ENCODE results near the gene GDF10.

GDF10 gene

DNA sequence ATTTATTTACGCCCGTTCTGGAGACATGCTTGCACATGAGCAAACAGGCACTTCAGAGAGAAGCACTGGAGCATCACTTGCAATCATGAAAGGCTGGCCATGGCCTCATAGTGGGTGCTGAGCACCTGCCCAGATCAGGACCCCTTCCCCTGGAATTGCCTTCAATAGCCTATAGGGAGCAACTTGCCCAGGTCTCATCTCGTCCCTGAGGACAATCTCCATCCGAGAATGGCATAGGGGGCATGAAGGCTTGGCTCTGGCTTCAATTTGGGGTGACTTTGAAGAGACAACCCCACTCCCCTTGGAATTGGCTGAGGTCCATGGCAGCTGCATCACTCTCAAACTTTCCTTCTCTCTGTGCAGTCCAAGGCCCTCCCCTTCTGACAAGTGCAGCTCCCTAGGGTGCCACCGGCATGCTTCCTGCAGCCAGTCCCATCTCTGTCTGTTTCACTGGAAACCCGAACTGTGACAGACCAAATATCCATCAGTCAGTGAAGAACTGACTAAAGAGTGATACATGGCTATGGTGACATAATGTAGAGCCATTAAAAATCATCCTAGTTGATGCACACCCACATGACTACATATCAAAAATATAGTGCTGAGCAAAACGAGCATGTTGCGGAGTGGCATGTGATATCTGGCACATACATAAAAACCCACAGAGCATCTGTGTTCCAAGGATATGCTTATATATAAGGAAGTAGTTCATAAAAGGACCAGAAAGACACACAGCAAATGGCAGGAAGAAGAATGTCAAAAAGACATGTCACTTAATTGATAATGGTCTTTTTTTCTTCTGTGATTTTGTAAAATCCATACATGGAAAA lies 34.7 kb downstream of the GDF10 start:
- DNase-seq (ENCODE audit: low spot score): no peak

DNA sequence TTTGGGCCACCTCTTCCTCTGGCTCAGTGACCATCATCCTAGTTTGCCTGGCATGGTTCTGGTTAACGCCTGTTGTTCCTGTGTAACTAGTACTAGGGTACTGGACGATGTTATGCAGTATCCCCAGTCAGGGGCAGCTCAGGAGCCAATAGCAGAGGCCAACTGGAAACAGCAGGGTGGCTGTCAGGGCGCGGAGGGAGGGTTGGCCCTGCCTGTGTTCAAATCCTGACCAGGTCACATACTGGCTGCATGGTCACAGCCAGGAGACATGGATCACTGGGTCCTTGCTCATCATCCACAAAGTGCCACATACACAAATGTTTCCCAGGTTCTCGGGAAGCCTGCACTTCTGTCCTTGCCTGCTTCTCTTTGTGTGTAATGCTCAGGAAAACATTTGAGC lies 35.9 kb downstream of the GDF10 start:
- DNase-seq (ENCODE audit: low spot score): no peak

DNA sequence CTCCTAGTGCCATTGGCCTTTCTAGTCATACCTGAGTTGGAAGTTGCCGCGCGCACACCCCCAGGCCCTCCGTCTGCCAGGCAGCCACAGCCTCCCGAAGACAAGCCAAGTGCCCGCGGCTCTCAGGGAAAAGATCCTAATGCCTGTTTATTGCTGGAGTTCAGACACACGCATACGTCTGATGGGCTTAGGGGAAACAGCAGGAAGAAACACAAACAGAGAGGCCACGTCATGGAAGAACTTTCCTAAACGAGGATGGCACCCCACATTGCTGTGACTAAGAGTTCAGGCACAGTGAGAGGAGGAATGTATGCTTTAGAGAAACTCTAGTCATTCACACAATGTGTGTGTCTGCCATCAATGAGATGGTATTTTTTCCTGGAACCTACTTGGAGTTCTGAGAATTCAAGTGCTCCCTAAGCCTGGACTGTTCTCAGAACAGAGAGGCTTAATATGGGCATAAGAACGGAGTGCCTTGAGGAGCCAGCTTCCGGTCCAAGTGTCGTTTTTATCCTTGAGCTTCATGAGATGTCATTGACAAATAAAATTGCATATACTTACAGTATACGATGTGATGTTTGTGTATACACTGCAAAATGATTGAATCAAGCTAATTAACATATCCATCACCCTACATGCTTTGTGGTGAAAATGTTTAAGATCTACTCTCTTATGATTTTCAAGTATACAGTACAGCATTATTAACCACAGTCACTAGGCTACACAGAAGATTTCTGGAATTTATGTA lies 36.6 kb downstream of the GDF10 start:
- no peak for DNase-seq (ENCODE audit: low spot score)

DNA sequence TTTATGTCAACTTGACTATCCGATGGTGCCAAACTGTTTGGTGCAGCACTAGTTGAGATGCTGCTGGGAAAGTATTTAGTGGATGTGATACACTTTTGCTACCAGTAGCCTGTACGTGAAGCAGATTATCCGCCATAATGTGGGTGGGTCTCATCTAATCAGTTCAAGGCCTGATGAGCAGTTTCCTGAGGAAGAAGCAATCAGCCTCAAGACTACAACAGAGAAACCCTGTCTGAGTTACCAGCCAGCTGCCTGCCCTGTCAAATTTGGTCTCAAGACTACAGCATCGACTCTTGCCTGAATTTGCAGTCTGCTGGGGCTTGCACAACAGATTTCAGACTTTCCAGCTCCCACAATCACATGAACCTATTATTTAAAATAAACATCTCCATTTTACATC lies 37.3 kb downstream of the GDF10 start:
- DNase-seq (ENCODE audit: low spot score): no peak

DNA sequence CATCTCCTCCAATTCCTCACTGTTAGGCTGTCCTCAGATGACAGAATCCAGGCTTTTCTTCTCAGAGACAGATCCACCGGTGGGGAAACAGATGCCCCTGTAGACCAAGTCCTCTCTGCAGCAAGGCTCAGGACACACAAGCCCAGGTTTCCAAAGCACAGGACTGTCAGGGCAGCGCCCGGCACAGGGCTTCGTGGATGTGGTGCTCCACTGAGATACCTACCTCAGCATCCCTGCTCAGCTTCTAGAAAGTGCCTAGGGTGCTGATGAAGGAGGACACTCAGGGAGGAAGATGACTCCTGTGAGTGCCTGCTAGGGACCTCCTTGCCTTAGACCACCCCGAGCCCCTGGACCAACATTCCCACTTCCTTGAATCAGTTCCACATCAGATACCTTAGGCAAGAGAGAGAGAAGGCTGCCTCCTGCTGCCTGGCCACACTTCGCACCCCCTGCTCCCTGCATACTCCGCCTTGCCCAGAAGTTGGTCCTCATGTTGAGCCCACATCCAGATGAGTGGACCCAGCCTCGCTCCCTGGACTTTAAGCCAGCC lies 39.3 kb downstream of the GDF10 start:
- no peak for DNase-seq (ENCODE audit: low spot score)

DNA sequence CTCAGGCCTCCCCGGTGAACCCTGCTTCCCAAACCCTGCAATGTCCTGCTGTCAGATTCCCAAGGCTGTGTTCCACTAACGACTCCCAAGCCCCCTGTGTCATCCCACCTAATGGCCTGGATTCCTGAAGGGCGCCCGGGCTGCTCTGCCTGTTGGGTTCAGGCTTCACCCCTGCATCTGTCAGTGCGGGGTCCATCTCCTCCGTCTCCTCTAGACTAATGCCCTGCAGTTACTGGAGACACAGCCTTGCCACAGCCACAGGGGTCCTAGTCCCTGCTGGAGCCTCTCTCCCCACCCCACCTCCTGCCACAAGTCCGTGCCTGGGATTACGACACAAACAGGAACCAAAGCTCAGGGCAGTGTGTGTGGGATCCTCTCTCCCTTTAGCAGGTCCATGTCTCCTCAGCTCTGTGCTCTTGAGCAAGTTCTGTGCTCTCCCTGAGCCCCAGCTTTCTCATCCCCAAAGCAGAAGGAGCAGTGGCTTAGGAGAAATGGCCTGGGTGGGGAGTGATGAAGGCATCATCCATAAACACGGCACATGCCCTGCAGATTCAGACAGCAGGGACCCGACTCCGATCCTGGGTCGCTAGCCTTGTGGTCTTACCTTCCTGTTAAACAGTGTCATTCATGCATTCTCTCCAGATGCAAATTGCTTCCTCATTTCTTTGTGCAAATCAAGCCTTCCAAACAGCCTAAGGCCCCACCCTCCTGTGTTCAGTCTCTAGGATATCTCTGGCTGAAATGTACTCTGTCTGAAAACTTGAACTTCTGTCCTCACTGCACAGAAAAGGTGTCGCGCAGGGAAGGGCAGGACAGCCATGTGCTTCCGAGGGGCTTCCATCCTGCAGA lies 40.0 kb downstream of the GDF10 start:
- DNase-seq (ENCODE audit: low spot score): no peak

DNA sequence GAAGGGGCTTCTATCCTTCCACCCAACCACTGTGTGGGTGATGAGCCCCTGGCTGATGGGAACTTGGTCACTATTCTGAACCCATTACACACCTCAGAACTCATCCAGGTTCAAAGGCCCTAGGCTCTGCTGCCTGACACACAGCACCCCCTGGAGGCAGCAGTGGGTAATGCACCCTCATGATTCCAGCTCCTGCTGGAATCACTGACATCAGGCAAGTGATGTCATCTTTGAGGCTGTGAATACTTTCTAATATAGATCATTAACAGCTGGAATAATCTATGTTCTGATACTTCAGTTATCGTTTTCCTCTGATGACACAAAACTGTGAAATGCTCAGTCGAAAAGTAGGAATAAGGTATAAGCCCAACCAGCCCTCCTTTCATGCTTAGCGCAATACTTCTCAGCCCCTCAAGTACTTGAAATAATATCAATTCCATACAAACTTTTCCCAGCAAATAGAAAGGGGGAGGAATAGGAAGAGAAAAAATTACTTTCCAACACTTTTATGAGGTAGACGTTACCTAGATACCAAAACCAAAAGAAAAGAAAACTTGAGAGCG lies 40.7 kb downstream of the GDF10 start:
- DNase-seq (ENCODE audit: low spot score): peak; percentile 72

DNA sequence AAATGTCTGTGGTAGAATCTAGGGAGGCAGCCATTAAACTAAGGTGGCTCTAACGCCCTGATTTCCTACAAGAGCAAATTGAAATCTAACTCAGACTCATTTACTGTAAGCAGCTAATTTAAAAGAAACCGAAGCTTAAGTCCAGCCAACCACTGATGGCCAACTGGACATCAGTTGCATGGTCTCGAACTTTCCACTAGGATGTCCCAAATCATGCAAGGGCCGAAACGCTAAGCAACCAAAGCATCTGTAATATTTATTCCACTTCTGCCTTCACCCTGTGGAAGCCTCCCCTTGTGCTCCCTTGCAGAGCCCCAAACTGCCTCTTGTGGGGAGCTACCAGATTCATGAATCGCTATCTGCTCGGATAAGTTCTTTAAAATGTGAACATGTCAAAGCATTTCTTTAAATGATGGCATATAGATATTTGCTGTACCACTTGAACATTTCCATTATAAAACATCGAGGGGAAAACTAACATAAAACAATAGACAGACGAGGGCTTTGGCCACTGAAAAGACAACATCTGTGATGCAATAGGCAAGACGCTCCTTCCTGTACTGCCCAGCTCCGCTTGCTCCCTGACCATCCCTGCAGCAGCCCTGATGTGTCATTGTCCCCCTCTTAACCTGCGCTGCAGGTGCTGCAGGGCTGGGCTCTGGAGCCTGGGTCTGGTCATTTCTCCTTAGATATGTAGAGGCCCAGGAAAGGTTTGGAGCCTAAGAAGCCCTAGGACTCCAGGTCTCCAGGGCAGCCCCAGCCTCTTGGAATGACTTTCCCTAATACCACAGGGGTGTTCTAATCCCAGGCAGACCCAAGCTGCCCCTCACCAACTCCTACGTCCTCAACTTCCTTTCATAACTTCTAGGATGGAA lies 45.2 kb downstream of the GDF10 start:
- DNase-seq (ENCODE audit: low spot score): no peak

DNA sequence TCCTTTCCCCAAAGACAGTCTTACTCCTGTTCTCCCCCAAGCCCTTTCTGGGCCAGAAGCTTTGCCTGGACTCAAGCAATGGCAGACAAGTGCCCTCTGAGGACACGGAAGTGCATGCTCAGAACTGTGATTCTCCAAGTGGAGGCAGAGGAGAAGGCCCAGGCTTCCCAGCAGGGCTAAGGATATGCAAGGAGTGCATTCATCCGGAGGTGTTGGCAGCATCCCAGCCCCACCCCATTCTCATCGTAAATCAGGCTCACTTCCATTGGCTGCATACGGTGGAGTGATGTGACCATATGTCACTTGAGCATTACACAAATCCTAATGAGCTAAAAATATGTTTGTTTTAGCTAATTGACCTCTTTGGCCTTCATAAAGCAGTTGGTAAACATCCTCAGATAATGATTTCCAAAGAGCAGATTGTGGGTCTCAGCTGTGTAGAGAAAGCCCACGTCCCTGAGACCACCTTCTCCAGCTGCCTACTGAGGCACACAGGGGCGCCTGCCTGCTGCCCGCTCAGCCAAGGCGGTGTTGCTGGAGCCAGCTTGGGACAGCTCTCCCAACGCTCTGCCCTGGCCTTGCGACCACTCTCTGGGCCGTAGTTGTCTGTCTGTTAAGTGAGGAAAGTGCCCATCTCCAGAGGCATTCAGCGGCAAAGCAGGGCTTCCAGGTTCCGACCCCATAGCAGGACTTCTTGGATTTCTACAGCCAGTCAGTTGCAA lies 46.7 kb downstream of the GDF10 start:
- no peak for DNase-seq (ENCODE audit: low spot score)

DNA sequence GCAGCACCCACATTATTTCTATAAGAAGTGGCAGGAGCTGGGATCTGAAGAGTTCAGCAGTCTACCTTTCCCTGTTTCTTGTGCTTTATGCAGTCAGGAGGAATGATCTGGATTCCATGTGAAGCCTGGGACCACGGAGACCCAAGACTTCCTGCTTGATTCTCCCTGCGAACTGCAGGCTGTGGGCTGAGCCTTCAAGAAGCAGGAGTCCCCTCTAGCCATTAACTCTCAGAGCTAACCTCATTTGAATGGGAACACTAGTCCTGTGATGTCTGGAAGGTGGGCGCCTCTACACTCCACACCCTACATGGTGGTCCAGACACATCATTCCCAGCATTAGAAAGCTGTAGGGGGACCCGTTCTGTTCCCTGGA lies 47.3 kb downstream of the GDF10 start:
- DNase-seq (ENCODE audit: low spot score): no peak

DNA sequence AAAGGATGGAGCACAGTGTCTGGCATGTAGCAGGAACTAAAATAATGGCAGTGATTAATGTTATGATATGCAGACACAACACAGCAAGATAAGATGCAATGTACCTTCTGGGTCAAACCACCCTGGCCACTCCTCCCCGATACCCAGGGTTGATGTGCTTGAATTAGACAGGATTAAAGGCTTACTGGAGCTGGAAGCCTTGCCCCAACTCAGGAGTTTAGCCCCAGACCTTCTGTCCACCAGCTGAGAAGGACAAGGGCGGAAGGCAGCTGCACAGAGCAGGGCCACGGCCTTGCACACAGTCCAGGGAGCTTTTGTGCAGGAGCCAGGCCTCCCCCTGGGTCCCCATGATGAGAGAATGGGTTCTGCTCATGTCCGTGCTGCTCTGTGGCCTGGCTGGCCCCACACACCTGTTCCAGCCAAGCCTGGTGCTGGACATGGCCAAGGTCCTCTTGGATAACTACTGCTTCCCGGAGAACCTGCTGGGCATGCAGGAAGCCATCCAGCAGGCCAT lies 48.2 kb downstream of the GDF10 start, which contains the start of gene RBP3:
TSS of gene RBP3 (plus strand) at position 226 of the 514 bp plus-strand sequence. CDS start at position 348, 122 bp downstream.
- DNase-seq (ENCODE audit: low spot score): no peak

DNA sequence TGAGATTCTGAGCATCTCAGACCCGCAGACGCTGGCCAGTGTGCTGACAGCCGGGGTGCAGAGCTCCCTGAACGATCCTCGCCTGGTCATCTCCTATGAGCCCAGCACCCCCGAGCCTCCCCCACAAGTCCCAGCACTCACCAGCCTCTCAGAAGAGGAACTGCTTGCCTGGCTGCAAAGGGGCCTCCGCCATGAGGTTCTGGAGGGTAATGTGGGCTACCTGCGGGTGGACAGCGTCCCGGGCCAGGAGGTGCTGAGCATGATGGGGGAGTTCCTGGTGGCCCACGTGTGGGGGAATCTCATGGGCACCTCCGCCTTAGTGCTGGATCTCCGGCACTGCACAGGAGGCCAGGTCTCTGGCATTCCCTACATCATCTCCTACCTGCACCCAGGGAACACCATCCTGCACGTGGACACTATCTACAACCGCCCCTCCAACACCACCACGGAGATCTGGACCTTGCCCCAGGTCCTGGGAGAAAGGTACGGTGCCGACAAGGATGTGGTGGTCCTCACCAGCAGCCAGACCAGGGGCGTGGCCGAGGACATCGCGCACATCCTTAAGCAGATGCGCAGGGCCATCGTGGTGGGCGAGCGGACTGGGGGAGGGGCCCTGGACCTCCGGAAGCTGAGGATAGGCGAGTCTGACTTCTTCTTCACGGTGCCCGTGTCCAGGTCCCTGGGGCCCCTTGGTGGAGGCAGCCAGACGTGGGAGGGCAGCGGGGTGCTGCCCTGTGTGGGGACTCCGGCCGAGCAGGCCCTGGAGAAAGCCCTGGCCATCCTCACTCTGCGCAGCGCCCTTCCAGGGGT lies 48.9 kb downstream of the GDF10 start:
- no peak for DNase-seq (ENCODE audit: low spot score)

DNA sequence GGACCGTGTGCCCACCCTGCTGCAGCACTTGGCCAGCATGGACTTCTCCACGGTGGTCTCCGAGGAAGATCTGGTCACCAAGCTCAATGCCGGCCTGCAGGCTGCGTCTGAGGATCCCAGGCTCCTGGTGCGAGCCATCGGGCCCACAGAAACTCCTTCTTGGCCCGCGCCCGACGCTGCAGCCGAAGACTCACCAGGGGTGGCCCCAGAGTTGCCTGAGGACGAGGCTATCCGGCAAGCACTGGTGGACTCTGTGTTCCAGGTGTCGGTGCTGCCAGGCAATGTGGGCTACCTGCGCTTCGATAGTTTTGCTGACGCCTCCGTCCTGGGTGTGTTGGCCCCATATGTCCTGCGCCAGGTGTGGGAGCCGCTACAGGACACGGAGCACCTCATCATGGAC lies 49.5 kb downstream of the GDF10 start:
- no peak for DNase-seq (ENCODE audit: low spot score)

DNA sequence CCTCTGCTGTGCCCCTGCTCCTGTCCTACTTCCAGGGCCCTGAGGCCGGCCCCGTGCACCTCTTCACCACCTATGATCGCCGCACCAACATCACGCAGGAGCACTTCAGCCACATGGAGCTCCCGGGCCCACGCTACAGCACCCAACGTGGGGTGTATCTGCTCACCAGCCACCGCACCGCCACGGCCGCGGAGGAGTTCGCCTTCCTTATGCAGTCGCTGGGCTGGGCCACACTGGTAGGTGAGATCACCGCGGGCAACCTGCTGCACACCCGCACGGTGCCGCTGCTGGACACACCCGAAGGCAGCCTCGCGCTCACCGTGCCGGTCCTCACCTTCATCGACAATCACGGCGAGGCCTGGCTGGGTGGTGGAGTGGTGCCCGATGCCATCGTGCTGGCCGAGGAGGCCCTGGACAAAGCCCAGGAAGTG lies 50.0 kb downstream of the GDF10 start:
- no peak for DNase-seq (ENCODE audit: low spot score)

DNA sequence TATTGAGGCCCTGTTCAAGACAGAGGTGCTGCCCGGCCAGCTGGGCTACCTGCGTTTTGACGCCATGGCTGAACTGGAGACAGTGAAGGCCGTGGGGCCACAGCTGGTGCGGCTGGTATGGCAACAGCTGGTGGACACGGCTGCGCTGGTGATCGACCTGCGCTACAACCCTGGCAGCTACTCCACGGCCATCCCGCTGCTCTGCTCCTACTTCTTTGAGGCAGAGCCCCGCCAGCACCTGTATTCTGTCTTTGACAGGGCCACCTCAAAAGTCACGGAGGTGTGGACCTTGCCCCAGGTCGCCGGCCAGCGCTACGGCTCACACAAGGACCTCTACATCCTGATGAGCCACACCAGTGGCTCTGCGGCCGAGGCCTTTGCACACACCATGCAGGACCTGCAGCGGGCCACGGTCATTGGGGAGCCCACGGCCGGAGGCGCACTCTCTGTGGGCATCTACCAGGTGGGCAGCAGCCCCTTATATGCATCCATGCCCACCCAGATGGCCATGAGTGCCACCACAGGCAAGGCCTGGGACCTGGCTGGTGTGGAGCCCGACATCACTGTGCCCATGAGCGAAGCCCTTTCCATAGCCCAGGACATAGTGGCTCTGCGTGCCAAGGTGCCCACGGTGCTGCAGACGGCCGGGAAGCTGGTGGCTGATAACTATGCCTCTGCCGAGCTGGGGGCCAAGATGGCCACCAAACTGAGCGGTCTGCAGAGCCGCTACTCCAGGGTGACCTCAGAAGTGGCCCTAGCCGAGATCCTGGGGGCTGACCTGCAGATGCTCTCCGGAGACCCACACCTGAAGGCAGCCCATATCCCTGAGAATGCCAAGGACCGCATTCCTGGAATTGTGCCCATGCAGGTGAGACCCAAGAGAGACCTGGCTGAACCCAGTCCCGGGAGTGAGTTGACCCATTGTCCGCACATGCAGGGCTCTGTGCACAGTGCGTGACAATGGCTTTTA lies 51.0 kb downstream of the GDF10 start:
- DNase-seq (ENCODE audit: low spot score): no peak

DNA sequence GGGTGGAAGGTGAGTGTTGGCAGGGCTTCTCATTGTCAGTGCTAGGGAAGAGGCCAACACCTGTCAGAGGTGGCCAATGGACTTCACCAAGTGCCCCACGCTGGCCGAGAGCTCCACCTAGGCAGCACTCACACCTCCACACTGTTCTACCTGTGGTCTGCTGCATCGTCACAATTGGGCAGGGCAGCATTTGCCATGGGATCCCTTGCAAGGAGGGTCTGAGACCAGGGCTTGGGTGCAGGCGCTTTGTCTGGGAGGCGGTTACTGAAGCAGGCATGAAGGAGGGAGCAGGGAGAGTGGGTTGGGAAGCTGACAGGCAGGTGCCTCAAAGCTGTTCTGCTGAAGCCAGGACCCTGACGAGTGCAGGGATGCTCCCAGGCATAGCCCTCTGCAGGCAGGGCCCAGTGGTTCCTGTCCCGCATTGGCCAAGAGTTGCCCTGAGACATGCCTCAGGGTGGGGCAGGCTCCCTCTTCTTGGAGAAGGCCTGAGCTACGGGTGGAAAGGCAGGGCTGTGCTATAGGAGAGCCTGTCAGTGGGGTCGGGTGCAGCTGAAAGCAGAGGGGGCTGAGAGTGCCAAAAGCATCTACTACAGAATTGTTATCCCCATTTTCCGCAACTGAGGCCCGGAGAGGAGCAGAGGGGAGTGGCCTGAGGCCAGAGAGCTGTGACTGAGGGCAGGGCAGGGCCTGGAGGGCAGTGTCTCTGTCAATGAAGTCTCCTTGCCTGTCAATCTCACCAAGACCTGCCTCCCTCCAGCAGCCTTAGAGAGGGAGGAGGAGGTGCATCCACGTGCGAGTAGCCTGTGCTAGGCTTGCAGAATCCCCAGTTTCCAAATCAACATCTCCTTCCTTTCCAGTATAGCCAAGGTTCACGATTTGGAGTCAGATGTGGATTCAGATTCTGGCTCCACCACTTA lies 52.2 kb downstream of the GDF10 start:
- DNase-seq (ENCODE audit: low spot score): no peak

DNA sequence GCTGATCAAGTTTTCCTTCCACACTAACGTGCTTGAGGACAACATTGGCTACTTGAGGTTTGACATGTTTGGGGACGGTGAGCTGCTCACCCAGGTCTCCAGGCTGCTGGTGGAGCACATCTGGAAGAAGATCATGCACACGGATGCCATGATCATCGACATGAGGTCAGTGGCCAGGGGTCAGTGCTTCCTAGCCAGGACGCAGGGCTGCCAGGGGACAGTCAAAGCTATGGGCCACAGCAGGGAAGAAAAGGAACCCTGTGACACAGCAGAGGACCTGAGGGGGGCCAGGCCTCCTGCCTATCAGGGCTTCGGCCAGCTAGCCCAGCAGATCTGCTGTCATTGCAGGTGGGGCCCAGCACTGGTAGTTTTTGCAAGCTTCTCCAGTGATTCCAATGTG lies 53.4 kb downstream of the GDF10 start:
- DNase-seq (ENCODE audit: low spot score): no peak
